Activated T-cell treated with anti-CD3 and anti-CD28 coated beads, Interleukin-2, amount 50 U/mL, for 24 hours (primary cell): ENCODE results near the gene PLTP.
A peak's percentile ranks its signal among the peaks of the same experiment; 100 is the strongest.
"Not testable (repeated sequence)": the region's sequence is repeated elsewhere in the genome, so short reads cannot be mapped to it uniquely, and the experiment has no call there.

Source experiments
- DNase-seq: peaks from one replicate; pipeline ENCODE4 v3.0.0-alpha.2; 2020
- H3K27ac Mint-ChIP-seq: 2 replicates; pipeline ENCODE4 v1.8.0; 2020; ENCODE audit warnings: mild to moderate bottlenecking, mixed read lengths
- H3K27me3 Mint-ChIP-seq: 2 replicates; pipeline ENCODE4 v1.8.0; 2020; ENCODE audit warnings: mixed read lengths
- H3K36me3 Mint-ChIP-seq: 2 replicates; pipeline ENCODE4 v1.8.0; 2020; ENCODE audit warnings: low read depth, mixed read lengths
- H3K4me1 Mint-ChIP-seq: 2 replicates; pipeline ENCODE4 v1.8.0; 2020; ENCODE audit warnings: low read depth, mixed read lengths
- H3K4me3 Mint-ChIP-seq: 2 replicates; pipeline ENCODE4 v1.8.0; 2020; ENCODE audit warnings: mild to moderate bottlenecking, moderate library complexity, mixed read lengths
- H3K9me3 Mint-ChIP-seq: 2 replicates; pipeline ENCODE4 v1.8.0; 2020; ENCODE audit warnings: mixed read lengths

The PLTP gene

GRCh38 chr20:45887346-45887715, 24.6 kb downstream of the PLTP start, which contains the start of gene SPATA25:
Gene SPATA25, minus strand, starts transcription at chr20:45887622. Its CDS starts 32 bp downstream, at chr20:45887590.
- Mint-ChIP-seq H3K36me3 (peaks cover 47% of the 10 kb centered on the region), H3K4me1 (peaks cover 62% of the 10 kb centered on the region), H3K27me3 (no peaks in the 10 kb centered on the region)

GRCh38 chr20:45886590-45887345, 25.2 kb downstream of the PLTP start:
- Mint-ChIP-seq H3K4me1 (peaks cover 63% of the 10 kb centered on the region), H3K36me3 (peaks cover 48% of the 10 kb centered on the region), H3K27me3 (no peaks in the 10 kb centered on the region), H3K9me3 (no peaks in the 10 kb centered on the region), H3K4me3 (no peak overlapping the region), H3K27ac (peak overlapping the region; percentile 71)
- DNase-seq: no peak

More at GRCh38 chr20:45887346-45887715, 24.6 kb downstream of the PLTP start, which contains the start of gene SPATA25:
- DNase-seq: no peak
- Mint-ChIP-seq H3K9me3 (no peaks in the 10 kb centered on the region), H3K27ac (peak within 1 kb of the TSS; percentile 71), H3K4me3 (no peak within 1 kb of the TSS)

DNA sequence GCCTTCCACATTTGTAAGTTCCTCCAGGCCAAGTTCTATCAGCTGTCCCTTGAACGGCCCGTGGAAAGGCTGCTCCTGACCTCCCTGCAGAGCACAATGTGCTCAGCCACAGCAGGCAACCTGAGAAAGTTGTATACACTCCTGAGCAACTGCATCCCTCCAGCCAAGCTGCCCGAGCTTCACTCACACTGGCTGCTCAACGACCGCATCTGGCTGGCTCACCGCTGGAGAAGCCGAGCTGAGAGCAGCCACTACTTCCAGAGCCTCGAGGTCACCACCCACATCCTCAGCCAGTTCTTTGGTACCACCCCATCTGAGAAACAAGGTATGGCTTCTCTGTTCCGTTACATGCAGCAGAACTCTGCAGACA, 28.9 kb downstream of the PLTP start:
- Mint-ChIP-seq H3K4me1 (peaks cover 56% of the 10 kb centered on the region), H3K27me3 (no peaks in the 10 kb centered on the region), H3K4me3 (no peak overlapping the region), H3K9me3 (no peaks in the 10 kb centered on the region), H3K36me3 (peaks cover 44% of the 10 kb centered on the region), H3K27ac (peak overlapping the region; percentile 56)
- no peak for DNase-seq

- no peaks in the 10 kb centered on the region for H3K27me3 Mint-ChIP-seq
- H3K27ac Mint-ChIP-seq: peak overlapping the region; percentile 65
- peaks cover 48% of the 10 kb centered on the region for H3K36me3 Mint-ChIP-seq
- H3K4me3 Mint-ChIP-seq: peak overlapping the region; percentile 57
- no peaks in the 10 kb centered on the region for H3K9me3 Mint-ChIP-seq
- no peak for DNase-seq
- peaks cover 54% of the 10 kb centered on the region for H3K4me1 Mint-ChIP-seq
These were observed 29.4 kb downstream of the PLTP start for GRCh38 chr20:45882469-45883099.

- peaks cover 48% of the 10 kb centered on the region for H3K4me1 Mint-ChIP-seq
- peak within 1 kb of the TSS; percentile 98 for H3K27ac Mint-ChIP-seq
- peaks cover 52% of the 10 kb centered on the region for H3K36me3 Mint-ChIP-seq
- H3K4me3 Mint-ChIP-seq: peak within 1 kb of the TSS; percentile 95
- peak; percentile 98 for DNase-seq
- no peaks in the 10 kb centered on the region for H3K9me3 Mint-ChIP-seq
- no peaks in the 10 kb centered on the region for H3K27me3 Mint-ChIP-seq
These were observed 30.8 kb downstream of the PLTP start, which contains the start of gene ZSWIM1 for GRCh38 chr20:45880988-45881788. Gene ZSWIM1, plus strand, starts transcription at chr20:45881227. Its CDS starts 1,366 bp downstream, at chr20:45882593.

DNA sequence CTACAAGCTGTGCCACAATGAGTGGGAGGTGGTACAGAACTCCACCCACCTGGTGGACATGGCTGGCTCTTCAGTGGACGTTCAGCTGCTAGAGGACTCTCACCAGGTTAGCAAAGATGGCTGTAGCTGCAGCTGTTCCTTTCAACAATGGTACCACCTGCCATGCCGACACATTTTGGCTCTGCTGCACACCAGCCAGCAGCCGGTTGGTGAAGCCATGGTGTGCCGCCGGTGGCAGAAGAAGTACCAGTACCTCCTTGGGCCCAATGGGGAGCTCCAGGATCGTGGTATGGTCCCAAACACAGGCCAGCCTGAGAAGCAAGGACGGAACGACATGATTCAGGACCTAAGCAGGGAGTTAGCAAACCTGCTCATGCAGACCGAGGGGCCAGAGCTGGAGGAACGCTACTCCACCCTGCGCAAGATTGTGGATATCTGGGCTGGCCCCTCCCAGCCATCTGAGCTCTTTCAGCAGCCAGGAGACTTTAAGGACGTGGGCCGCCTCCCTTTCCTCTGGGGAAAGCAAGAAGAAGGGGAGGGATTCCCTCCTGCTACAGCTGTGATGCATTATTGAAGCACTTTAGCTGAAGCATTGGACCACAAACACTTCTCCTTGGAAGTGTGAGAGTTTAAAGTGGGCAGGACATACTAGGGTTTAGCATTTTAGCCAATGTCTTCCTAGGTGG, 33.7 kb downstream of the PLTP start:
- DNase-seq: no peak
- Mint-ChIP-seq H3K27ac (no peak overlapping the region), H3K36me3 (peaks cover 36% of the 10 kb centered on the region), H3K4me3 (no peak overlapping the region), H3K9me3 (no peaks in the 10 kb centered on the region), H3K27me3 (no peaks in the 10 kb centered on the region), H3K4me1 (peaks cover 22% of the 10 kb centered on the region)

- Mint-ChIP-seq H3K27ac (no peak overlapping the region), H3K36me3 (peaks cover 19% of the 10 kb centered on the region), H3K27me3 (no peaks in the 10 kb centered on the region), H3K4me3 (no peak overlapping the region), H3K4me1 (no peaks in the 10 kb centered on the region), H3K9me3 (no peaks in the 10 kb centered on the region)
- no peak for DNase-seq
These were observed 37.4 kb downstream of the PLTP start for GRCh38 chr20:45874576-45874975.

DNA sequence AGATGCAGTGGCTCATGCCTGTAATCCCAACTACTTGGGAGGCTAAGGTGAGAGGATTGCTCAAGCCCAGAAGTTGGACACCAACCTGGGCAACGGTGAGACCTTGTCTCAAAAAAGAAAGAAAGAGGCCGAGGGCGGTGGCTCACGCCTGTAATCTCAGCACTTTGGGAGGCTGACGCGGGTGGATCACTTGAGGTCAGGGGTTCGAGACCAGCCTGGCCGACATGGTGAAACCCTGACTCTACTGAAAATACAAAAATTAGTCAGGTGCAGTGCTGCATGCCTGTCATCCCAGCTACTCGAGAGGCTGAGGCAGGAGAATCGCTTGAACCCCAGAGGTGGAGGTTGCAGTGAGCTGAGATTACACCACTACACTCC, 37.9 kb downstream of the PLTP start:
- not testable (repeated sequence) for H3K9me3 Mint-ChIP-seq, H3K27ac Mint-ChIP-seq, H3K4me3 Mint-ChIP-seq, H3K4me1 Mint-ChIP-seq, H3K27me3 Mint-ChIP-seq, DNase-seq
- H3K36me3 Mint-ChIP-seq: peaks cover 19% of the 10 kb centered on the region

DNA sequence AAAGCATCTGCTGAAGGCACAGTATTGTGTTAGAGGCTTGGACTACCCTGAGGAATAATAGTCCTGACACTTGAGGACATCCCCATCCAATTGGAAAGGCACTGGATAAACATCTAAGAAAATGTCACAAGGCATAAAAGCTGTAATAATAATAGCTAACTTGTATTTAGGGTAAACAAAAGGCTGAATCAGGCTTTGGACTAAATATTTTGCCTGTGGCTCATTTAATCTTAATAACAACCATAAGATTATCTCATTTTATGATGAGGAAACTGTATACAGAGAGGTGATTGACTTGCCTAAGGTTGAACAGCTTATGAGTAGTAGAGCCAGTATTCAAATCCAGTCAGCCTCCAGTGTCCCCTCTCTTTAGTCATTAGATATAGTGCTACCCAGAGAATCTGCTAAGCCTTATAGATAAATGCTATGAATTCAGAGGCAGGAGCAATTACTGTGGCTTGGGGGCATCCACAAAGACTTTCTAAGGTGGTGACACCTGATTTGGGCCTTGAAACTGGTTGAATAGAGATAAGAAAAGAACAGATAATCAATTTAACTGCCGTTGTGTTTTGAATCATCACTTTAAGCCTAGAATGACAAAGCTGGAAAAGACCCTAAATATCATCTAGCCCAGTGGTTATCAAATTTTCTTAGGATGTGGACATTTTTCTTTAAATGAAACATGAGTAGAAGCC, 38.4 kb downstream of the PLTP start:
- peaks cover 19% of the 10 kb centered on the region for H3K36me3 Mint-ChIP-seq
- no peaks in the 10 kb centered on the region for H3K4me1 Mint-ChIP-seq
- H3K9me3 Mint-ChIP-seq: no peaks in the 10 kb centered on the region
- no peak for DNase-seq
- no peaks in the 10 kb centered on the region for H3K27me3 Mint-ChIP-seq
- no peak overlapping the region for H3K27ac Mint-ChIP-seq
- H3K4me3 Mint-ChIP-seq: no peak overlapping the region

GRCh38 chr20:45872626-45873025, 39.3 kb downstream of the PLTP start:
- Mint-ChIP-seq H3K9me3 (no peaks in the 10 kb centered on the region), H3K27ac (no peak overlapping the region), H3K36me3 (peaks cover 11% of the 10 kb centered on the region), H3K4me1 (no peaks in the 10 kb centered on the region), H3K4me3 (no peak overlapping the region), H3K27me3 (no peaks in the 10 kb centered on the region)
- DNase-seq: no peak

DNA sequence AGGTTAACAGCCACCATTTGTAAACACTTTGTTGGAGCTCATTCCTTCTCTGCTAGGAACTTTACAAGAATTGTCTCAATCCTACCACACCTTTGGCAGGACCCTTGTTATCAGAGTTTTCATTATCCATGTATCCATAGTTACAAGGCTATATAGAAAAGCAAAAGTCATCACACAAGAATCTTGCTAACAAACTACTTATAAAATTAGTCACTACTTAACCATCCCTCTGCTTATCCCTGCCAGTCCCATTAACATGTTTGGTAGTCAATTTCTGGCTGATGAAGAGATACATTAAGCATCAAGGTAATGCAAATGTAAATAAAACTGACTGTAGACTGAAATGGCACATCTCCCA, 44.2 kb downstream of the PLTP start:
- H3K36me3 Mint-ChIP-seq: peaks cover 5% of the 10 kb centered on the region
- H3K4me1 Mint-ChIP-seq: peaks cover 1% of the 10 kb centered on the region
- DNase-seq: no peak
- H3K27me3 Mint-ChIP-seq: no peaks in the 10 kb centered on the region
- H3K27ac Mint-ChIP-seq: no peak overlapping the region
- H3K9me3 Mint-ChIP-seq: no peaks in the 10 kb centered on the region
- no peak overlapping the region for H3K4me3 Mint-ChIP-seq

GRCh38 chr20:45867136-45867818, 44.7 kb downstream of the PLTP start:
- Mint-ChIP-seq H3K36me3 (peaks cover 5% of the 10 kb centered on the region), H3K27me3 (no peaks in the 10 kb centered on the region), H3K27ac (no peak overlapping the region), H3K4me1 (peaks cover 1% of the 10 kb centered on the region), H3K4me3 (no peak overlapping the region), H3K9me3 (no peaks in the 10 kb centered on the region)
- no peak for DNase-seq

- no peak overlapping the region for H3K27ac Mint-ChIP-seq
- H3K36me3 Mint-ChIP-seq: peaks cover 5% of the 10 kb centered on the region
- H3K9me3 Mint-ChIP-seq: no peaks in the 10 kb centered on the region
- DNase-seq: no peak
- no peaks in the 10 kb centered on the region for H3K27me3 Mint-ChIP-seq
- peaks cover 1% of the 10 kb centered on the region for H3K4me1 Mint-ChIP-seq
- no peak overlapping the region for H3K4me3 Mint-ChIP-seq
These were observed 45.5 kb downstream of the PLTP start for GRCh38 chr20:45866454-45866853.
